Activated naive CD4-positive, alpha-beta T cell treated with anti-CD3 and anti-CD28 coated beads for 36 hours (primary cell): Measurements from ENCODE around the gene TROAP. TPM values are rescaled to one million over a fixed set of nuclear protein-coding genes. Genes with fewer than 3 reads are reported as not detected.
"Not testable (repeated sequence)": the region's sequence is repeated elsewhere in the genome, so short reads cannot be mapped to it uniquely, and the experiment has no call there.

Source experiments
- CTCF ChIA-PET: fragments of 350-600 bp; sonication (Branson Sonifier 250); formaldehyde crosslinking; loops from one replicate; lab custom pipeline; 2021; ENCODE audit warnings: antibody characterized with exemption; lab: Charles Lee
- DNase-seq: peaks from one replicate; pipeline ENCODE4 v3.0.0-alpha.2; 2020
- H3K27ac Mint-ChIP-seq: one replicate; pipeline ENCODE4 v1.8.0; 2021; ENCODE audit warnings: mild to moderate bottlenecking, mixed read lengths
- H3K27me3 Mint-ChIP-seq: one replicate; pipeline ENCODE4 v1.8.0; 2021; ENCODE audit warnings: low read depth, mixed read lengths
- H3K36me3 Mint-ChIP-seq: one replicate; pipeline ENCODE4 v1.8.0; 2021; ENCODE audit warnings: low read depth, mixed read lengths
- H3K4me1 Mint-ChIP-seq: one replicate; pipeline ENCODE4 v1.8.0; 2021; ENCODE audit warnings: low read depth, mixed read lengths
- H3K4me3 Mint-ChIP-seq: one replicate; pipeline ENCODE4 v1.8.0; 2021; ENCODE audit warnings: mild to moderate bottlenecking, moderate library complexity, mixed read lengths
- H3K9me3 Mint-ChIP-seq: one replicate; pipeline ENCODE4 v1.8.0; 2021; ENCODE audit warnings: mixed read lengths
- intact Hi-C: fragments of 100-400 bp; cut with micrococcal nuclease; formaldehyde crosslinking; loops from one replicate; pipeline ENCODE4 v1.15.1; 2023
- total RNA-seq, 2 experiments: library from RNA; stranded (reverse); gene quantifications; one replicate each; pipeline ENCODE4 v1.2.3, GENCODE V29; 2021

TROAP gene
- total RNA-seq, 2 experiments from 2014 or later: 67.4 to 68.8 TPM

GRCh38 chr12:49332891-49333371 lies 9.9 kb downstream of the TROAP start:
- Mint-ChIP-seq H3K36me3 (peaks cover 25% of the 10 kb centered on the region), H3K4me3 (peak overlapping the region; percentile 4), H3K4me1 (peaks cover 23% of the 10 kb centered on the region), H3K27ac (no peak overlapping the region), H3K9me3 (no peaks in the 10 kb centered on the region), H3K27me3 (peaks cover 52% of the 10 kb centered on the region)
- intact Hi-C loops: no loop called here
- no peak for DNase-seq
- CTCF ChIA-PET: interaction anchor here (0.6 to 4.2 kb wide), 8 partner anchors 10 to 563 kb away, joined by 3 to 28 read pairs (median 7); partner anchors contain the start of genes DNAJC22 and TROAP

GRCh38 chr12:49333778-49334177 lies 10.7 kb downstream of the TROAP start:
- Mint-ChIP-seq H3K27me3 (peaks cover 60% of the 10 kb centered on the region), H3K4me1 (peaks cover 25% of the 10 kb centered on the region), H3K36me3 (peaks cover 24% of the 10 kb centered on the region)
- intact Hi-C loops, H3K27ac Mint-ChIP-seq, H3K4me3 Mint-ChIP-seq, H3K9me3 Mint-ChIP-seq, DNase-seq: not testable (repeated sequence)
- CTCF ChIA-PET: interaction anchor here (1.0 to 4.2 kb wide), 7 partner anchors 9 to 178 kb away, joined by 3 to 28 read pairs (median 7); partner anchors contain the start of genes DNAJC22 and TROAP

DNA sequence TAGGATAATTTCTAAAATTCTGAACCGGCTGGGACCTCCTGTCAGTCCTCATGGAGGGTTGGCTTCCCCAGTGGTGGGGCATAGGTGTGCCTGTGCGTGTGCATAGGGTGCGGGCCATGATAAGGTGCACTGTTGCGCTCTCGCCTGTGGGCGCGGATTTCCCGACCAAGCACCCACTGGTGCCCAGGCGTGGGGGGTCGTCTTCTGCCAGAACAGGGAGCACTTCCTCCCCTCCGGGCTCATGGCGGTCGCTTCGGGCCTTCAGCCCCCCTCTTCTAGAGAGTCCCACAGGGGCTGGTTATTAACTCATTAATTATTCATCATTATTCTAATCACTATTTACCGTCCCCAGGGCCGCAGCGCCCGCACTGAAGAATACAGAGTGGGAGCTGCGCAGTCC lies 11.2 kb downstream of the TROAP start:
- Mint-ChIP-seq H3K36me3 (peaks cover 19% of the 10 kb centered on the region), H3K4me3 (no peak overlapping the region), H3K9me3 (no peaks in the 10 kb centered on the region), H3K4me1 (peaks cover 25% of the 10 kb centered on the region), H3K27me3 (peaks cover 65% of the 10 kb centered on the region), H3K27ac (no peak overlapping the region)
- CTCF ChIA-PET: interaction anchor here (1.0 to 4.2 kb wide), 6 partner anchors 11 to 47 kb away, joined by 3 to 18 read pairs (median 7); partner anchors contain the start of genes DNAJC22 and TROAP
- DNase-seq: no peak
- intact Hi-C loops: no loop called here

DNA sequence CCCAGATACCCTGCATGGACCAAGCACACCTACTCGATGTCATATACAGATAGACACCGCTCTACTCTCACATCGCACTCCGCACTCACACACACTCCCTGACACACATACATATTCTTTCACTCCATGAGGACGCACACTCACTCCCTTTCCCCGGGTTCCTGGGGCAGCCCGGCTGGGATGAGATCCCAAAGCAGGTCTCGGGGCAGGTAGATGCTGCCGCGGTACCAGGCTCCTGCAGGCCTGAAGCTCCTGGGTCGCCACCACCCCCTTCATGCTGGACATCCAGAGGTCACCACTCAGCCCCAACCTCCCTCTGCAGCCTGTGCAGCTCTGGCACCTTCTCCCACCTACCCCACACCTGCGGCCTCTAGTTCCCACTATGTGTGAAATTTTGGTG lies 11.6 kb downstream of the TROAP start:
- Mint-ChIP-seq H3K4me3 (no peak overlapping the region), H3K27me3 (peaks cover 68% of the 10 kb centered on the region), H3K9me3 (no peaks in the 10 kb centered on the region), H3K4me1 (peaks cover 25% of the 10 kb centered on the region), H3K27ac (no peak overlapping the region), H3K36me3 (peaks cover 19% of the 10 kb centered on the region)
- CTCF ChIA-PET: interaction anchor here (0.9 to 4.2 kb wide), 5 partner anchors 12 to 47 kb away, joined by 3 to 17 read pairs (median 4); partner anchors contain the start of genes DNAJC22 and TROAP
- no peak for DNase-seq
- intact Hi-C loops: no loop called here

DNA sequence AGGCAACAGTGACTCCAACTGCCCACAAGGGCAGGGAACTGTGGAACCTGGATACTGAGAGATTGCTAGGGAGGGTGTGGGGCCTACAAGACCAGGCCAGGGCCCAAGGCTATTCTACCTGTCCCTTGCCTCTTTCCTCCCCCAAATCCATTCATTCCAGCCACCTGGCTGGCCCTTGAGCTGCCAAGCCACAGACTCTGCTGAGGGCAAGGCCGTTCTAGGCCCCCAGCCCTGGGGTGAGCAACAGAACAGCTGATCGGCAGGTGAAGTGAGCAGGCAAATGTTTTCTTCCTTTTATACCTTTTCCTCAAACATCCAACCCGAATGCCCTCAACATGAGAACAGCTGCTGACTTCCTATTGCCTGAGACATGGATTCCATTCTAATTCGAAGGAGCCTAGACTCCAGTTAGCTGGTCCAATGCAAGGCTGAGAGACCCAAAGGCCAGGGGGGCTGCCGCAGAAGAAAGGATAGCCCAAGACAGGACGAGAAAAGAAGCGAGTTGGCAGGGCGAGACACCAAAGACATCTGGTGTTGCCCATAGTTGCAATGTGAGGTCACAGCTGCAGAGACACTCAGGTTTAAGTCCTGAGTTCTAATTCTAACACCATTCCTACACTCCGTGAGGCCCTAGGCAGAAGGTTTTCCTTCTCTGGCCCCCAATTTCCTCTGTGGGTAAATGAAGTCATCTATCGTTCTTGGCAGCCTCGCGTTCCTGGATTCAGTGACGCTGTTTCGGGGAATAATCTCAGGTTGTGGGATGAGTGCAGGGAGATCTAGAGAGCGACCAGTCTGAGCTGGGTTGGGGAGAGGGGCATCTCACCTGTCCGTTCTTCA lies 12.3 kb downstream of the TROAP start:
- H3K4me3 Mint-ChIP-seq: no peak overlapping the region
- H3K27ac Mint-ChIP-seq: no peak overlapping the region
- intact Hi-C loops: no loop called here
- DNase-seq: no peak
- H3K4me1 Mint-ChIP-seq: peaks cover 25% of the 10 kb centered on the region
- peaks cover 16% of the 10 kb centered on the region for H3K36me3 Mint-ChIP-seq
- H3K9me3 Mint-ChIP-seq: no peaks in the 10 kb centered on the region
- CTCF ChIA-PET: interaction anchor here (0.7 to 4.2 kb wide), 5 partner anchors 12 to 46 kb away, joined by 3 to 17 read pairs (median 4); partner anchors contain the start of genes DNAJC22 and TROAP
- peaks cover 72% of the 10 kb centered on the region for H3K27me3 Mint-ChIP-seq

- intact Hi-C loops: no loop called here
- no peak overlapping the region for H3K4me3 Mint-ChIP-seq
- peaks cover 25% of the 10 kb centered on the region for H3K4me1 Mint-ChIP-seq
- no peaks in the 10 kb centered on the region for H3K9me3 Mint-ChIP-seq
- peaks cover 77% of the 10 kb centered on the region for H3K27me3 Mint-ChIP-seq
- H3K27ac Mint-ChIP-seq: no peak overlapping the region
- no peak for DNase-seq
- peaks cover 11% of the 10 kb centered on the region for H3K36me3 Mint-ChIP-seq
- CTCF ChIA-PET: interaction anchor here (1.0 to 4.3 kb wide), 6 partner anchors 11 to 148 kb away, joined by 3 to 66 read pairs (median 14); partner anchors contain the start of genes DNAJC22, PRPH, TROAP and TUBA1A
These were observed 13.0 kb downstream of the TROAP start for GRCh38 chr12:49335955-49336644.

DNA sequence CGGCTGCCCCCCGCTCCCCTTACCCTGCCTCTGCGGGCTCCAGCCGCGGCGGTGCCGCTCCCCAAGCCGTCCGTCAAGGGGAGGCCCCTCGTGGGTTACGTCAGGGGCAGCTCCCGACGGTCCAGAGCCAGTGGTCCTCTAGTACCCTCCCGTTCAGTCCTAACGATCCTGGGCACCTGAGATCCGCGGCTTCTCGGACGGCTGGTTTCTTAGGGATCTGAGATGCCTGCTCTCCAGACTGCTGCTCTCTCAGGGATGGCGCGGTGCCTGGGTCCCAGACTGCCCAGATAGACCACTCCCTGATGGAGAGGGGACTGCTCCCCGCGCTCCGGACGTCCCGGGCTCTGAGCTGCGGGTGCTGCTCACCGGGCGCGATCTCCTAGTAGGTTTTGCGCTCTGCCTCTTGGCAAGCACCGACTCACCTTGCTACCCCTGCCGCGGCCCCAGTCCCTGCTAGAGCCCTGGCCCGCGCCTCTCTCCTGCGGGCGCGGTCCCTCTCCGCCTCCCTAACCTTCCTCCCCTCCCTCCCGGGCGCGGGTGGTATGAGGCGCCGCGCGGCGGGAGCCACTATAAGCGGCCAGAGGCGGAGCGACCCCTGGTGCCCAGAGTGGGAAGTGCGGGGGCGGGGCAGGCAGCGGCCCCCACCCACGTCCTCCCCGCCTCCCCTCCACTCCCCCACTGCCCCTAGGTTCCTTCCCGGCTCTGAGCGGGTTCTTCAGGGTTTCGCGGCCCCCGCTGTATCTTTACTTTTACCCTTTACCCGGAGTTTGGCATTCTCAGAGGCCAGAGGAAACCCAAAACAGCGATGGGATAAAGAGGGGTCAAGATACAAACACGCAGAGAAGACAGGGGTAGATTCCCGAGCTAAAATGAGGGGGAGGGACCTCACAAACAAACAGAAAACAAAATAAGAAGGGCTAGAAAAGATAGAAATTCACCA lies 13.9 kb downstream of the TROAP start, which contains the start of gene C1QL4:
Gene C1QL4, minus strand, starts transcription at position 544 of the 940 bp plus-strand sequence. CDS start 711 bp downstream, outside the sequence.
- Mint-ChIP-seq H3K27ac (no peak within 1 kb of the TSS), H3K4me1 (peaks cover 25% of the 10 kb centered on the region), H3K4me3 (peak within 1 kb of the TSS; percentile 57), H3K9me3 (no peaks in the 10 kb centered on the region), H3K36me3 (peaks cover 3% of the 10 kb centered on the region), H3K27me3 (peaks cover 78% of the 10 kb centered on the region)
- peak; percentile 90 for DNase-seq
- intact Hi-C loops: loop anchor here (1.0 kb wide), 3 partner anchors 14 to 49 kb away; partner anchors contain the start of gene TROAP
- CTCF ChIA-PET: interaction anchor here (0.7 to 4.3 kb wide), 11 partner anchors 8 to 198 kb away, joined by 3 to 66 read pairs (median 6); partner anchors contain the start of genes DNAJC22, PRPH, TROAP and TUBA1A

DNA sequence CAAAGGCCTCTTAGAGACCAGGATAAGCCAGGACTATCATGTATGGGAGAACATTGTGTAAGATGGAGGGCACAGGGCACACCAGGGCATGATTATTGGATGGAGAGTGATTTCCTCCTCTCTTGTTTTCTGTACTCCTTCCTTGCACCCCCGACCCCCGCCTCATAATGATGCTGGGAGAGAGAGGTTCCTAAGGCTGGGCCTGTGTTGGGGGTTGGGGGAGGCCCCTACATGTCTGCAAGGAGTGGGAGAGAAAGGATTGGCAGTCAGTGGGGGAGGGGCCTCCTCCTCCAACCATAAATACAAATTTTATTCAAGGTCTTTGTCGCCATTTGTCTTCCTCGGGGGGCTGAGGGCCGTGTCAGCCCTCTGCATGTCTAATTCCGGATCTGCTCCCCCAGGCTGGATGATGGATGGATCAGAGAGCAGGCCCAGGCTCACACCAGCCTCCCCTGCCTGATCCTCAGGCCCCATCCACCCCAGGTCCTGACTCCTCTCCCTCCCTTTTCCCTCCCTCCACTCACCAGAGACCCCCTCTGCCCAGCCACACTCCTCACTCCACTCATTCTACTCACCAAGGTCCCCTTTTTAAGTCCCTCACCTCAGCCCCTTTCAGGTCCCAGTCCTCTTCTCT lies 15.9 kb downstream of the TROAP start:
- peaks cover 2% of the 10 kb centered on the region for H3K36me3 Mint-ChIP-seq
- no peak for DNase-seq
- intact Hi-C loops: no loop called here
- H3K4me3 Mint-ChIP-seq: no peak overlapping the region
- peaks cover 35% of the 10 kb centered on the region for H3K4me1 Mint-ChIP-seq
- no peaks in the 10 kb centered on the region for H3K9me3 Mint-ChIP-seq
- peaks cover 75% of the 10 kb centered on the region for H3K27me3 Mint-ChIP-seq
- H3K27ac Mint-ChIP-seq: no peak overlapping the region
- CTCF ChIA-PET: interaction anchor here (0.7 to 4.3 kb wide), 6 partner anchors 19 to 196 kb away, joined by 3 to 66 read pairs (median 10); partner anchors contain the start of gene PRPH

GRCh38 chr12:49339464-49339861 lies 16.4 kb downstream of the TROAP start:
- peaks cover 76% of the 10 kb centered on the region for H3K27me3 Mint-ChIP-seq
- H3K4me3 Mint-ChIP-seq: no peak overlapping the region
- peaks cover 2% of the 10 kb centered on the region for H3K36me3 Mint-ChIP-seq
- H3K9me3 Mint-ChIP-seq: no peaks in the 10 kb centered on the region
- peaks cover 39% of the 10 kb centered on the region for H3K4me1 Mint-ChIP-seq
- DNase-seq: no peak
- intact Hi-C loops: no loop called here
- CTCF ChIA-PET: interaction anchor here (0.5 to 4.3 kb wide), 7 partner anchors 18 to 196 kb away, joined by 3 to 66 read pairs (median 6); partner anchors contain the start of gene PRPH
- no peak overlapping the region for H3K27ac Mint-ChIP-seq

DNA sequence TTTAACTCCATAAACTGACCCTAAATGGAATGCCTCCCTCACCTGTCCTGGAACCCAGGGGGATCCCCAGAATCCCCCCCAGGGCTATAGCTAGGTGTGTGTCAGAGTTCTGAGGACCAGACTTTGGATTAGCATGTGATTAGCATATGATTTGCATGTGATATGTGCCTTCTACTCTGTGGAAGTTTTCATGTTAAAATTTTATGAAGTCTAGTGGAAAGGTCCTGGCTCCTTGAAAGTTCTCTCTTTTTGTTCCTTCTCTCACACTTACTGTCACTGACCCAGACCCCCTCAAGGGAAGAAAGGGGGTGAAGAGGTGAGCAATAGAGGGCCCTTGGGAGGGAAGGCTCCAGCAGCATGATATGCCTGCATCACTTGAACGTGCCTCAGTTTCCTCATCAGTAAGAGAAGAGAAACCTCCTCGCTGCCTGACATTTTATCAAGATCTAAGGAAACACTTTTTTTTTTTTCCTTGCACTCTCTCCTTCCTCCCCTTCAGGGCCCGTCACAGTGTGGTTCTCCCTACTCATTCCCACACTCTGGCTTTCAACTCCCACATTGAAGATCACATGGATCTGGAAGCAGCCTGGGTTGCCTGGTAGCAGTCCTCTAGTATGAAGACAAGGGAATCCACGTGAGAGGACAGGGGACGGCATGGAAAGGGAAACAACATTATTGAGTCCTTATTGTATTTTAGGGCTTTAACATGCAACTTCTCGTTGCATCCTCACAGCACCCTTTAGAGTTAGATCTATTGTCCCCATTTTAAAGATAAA lies 17.2 kb downstream of the TROAP start:
- Mint-ChIP-seq H3K27me3 (peaks cover 71% of the 10 kb centered on the region), H3K36me3 (no peaks in the 10 kb centered on the region), H3K4me3 (no peak overlapping the region), H3K4me1 (peaks cover 41% of the 10 kb centered on the region), H3K27ac (no peak overlapping the region), H3K9me3 (no peaks in the 10 kb centered on the region)
- no peak for DNase-seq
- CTCF ChIA-PET: interaction anchor here (0.5 to 4.3 kb wide), 7 partner anchors 10 to 66 kb away, joined by 3 to 153 read pairs (median 7); partner anchors contain the start of gene PRPH
- intact Hi-C loops: loop anchor here (5.0 to 10.0 kb wide), 2 partner anchors 253 to 365 kb away; partner anchors contain the start of genes WNT1 and WNT10B
